HG03108 (cell line): Measurements from ENCODE around the gene CENPC.
"Not testable (repeated sequence)": the region's sequence is repeated elsewhere in the genome, so short reads cannot be mapped to it uniquely, and the experiment has no call there.

Source experiments
- ATAC-seq: cut with Tn5 transposase; IDR thresholded peaks from one replicate; pipeline ENCODE4 v1.9.1; 2021; ENCODE audit warnings: moderate library complexity; ENCODE audit not compliant: unreplicated experiment

Gene CENPC

GRCh38 chr4:67554096-67554495 lies 8.8 kb upstream of the CENPC start:
- no peak for ATAC-seq

GRCh38 chr4:67552146-67552792 lies 7.0 kb upstream of the CENPC start:
- not testable (repeated sequence) for ATAC-seq

GRCh38 chr4:67550857-67551256 lies 5.6 kb upstream of the CENPC start:
- peak; percentile 31 for ATAC-seq

- peak; percentile 37 for ATAC-seq
Observed at GRCh38 chr4:67550451-67550850, 5.1 kb upstream of the CENPC start.

- peak; percentile 25 for ATAC-seq
Observed at GRCh38 chr4:67549123-67549522, 3.8 kb upstream of the CENPC start.

GRCh38 chr4:67546971-67547370 lies 1.7 kb upstream of the CENPC start:
- ATAC-seq = no peak

- no peak for ATAC-seq
Observed at GRCh38 chr4:67546004-67546356, 677 bp upstream of the CENPC start.

- ATAC-seq = no peak
Observed at GRCh38 chr4:67542076-67542475, 3.2 kb downstream of the CENPC start.

GRCh38 chr4:67539830-67540229 lies 5.5 kb downstream of the CENPC start:
- no peak for ATAC-seq

- no peak for ATAC-seq
Observed at GRCh38 chr4:67535280-67535840, 9.9 kb downstream of the CENPC start.

GRCh38 chr4:67533112-67533511 lies 12.2 kb downstream of the CENPC start:
- ATAC-seq = no peak

- ATAC-seq = not testable (repeated sequence)
Observed at GRCh38 chr4:67532397-67532796, 12.9 kb downstream of the CENPC start.

- ATAC-seq = no peak
Observed at GRCh38 chr4:67531379-67531962, 13.8 kb downstream of the CENPC start.

- not testable (repeated sequence) for ATAC-seq
Observed at GRCh38 chr4:67524140-67524539, 21.2 kb downstream of the CENPC start.

- ATAC-seq = no peak
Observed at GRCh38 chr4:67522851-67523671, 22.2 kb downstream of the CENPC start.

GRCh38 chr4:67522230-67522629 lies 23.1 kb downstream of the CENPC start:
- ATAC-seq = no peak

- ATAC-seq = peak; percentile 61
Observed at GRCh38 chr4:67521506-67521905, 23.8 kb downstream of the CENPC start.

- no peak for ATAC-seq
Observed at GRCh38 chr4:67520141-67520540, 25.2 kb downstream of the CENPC start.

- no peak for ATAC-seq
Observed at GRCh38 chr4:67512501-67512900, 32.8 kb downstream of the CENPC start.

GRCh38 chr4:67500373-67500772 lies 44.9 kb downstream of the CENPC start:
- no peak for ATAC-seq

GRCh38 chr4:67499799-67500198 lies 45.5 kb downstream of the CENPC start:
- no peak for ATAC-seq
